Measurements from ENCODE around the gene SH2D3A.

GRCh38 chr19:6732803-6733337, 34.4 kb downstream of the SH2D3A start:
- TF ChIP-seq CTCF (IDR thresholded peaks at IDR 0.05) (no peak), POLR2A (IDR thresholded peaks at IDR 0.05) (no peak)

Measured in uterus (tissue), 2 donors.